Measurements from ENCODE around the gene ZNF652.

Gene ZNF652

GRCh38 chr17:49352587-49353154, 9.4 kb downstream of the ZNF652 start:
- no peak for TF ChIP-seq CTCF (conservative IDR thresholded peaks at IDR 0.05; ENCODE audit: low read depth)
- no peak for DNase-seq (ENCODE audit: low spot score)
- CTCF ChIA-PET = interaction anchor here (0.6 kb wide), 2 partner anchors 8 to 19 kb away, joined by 3 to 6 read pairs; no protein-coding TSS in a partner anchor
- POLR2A ChIA-PET (ENCODE audit: low non-redundant PET) = no interaction called here
- peak overlapping the region; percentile 47; the same call in 1 of the 2 replicates for H3K27ac ChIP-seq

GRCh38 chr17:49351572-49352140, 10.4 kb downstream of the ZNF652 start:
- no peak for TF ChIP-seq CTCF (conservative IDR thresholded peaks at IDR 0.05; ENCODE audit: low read depth)
- DNase-seq (ENCODE audit: low spot score) = no peak
- no peak overlapping the region for H3K27ac ChIP-seq
- CTCF ChIA-PET = no interaction called here
- POLR2A ChIA-PET (ENCODE audit: low non-redundant PET) = no interaction called here

GRCh38 chr17:49349541-49349940, 12.5 kb downstream of the ZNF652 start:
- TF ChIP-seq CTCF (conservative IDR thresholded peaks at IDR 0.05; ENCODE audit: low read depth) = no peak
- peak; percentile 7 for DNase-seq (ENCODE audit: low spot score)
- ChIA-PET POLR2A (ENCODE audit: low non-redundant PET) (no interaction called here), CTCF (no interaction called here)
- H3K27ac ChIP-seq = no peak overlapping the region

- CTCF ChIA-PET = interaction anchor here (0.6 kb wide), 1 partner anchor 8 kb away, joined by 6 read pairs; no protein-coding TSS in a partner anchor
- POLR2A ChIA-PET (ENCODE audit: low non-redundant PET) = interaction anchor here (0.6 kb wide), 1 partner anchor 312 kb away, joined by 4 read pairs; no protein-coding TSS in a partner anchor
- no peak for DNase-seq (ENCODE audit: low spot score)
- H3K27ac ChIP-seq = no peak overlapping the region
- TF ChIP-seq CTCF (conservative IDR thresholded peaks at IDR 0.05; ENCODE audit: low read depth) = no peak
Observed at GRCh38 chr17:49344914-49345313, 17.1 kb downstream of the ZNF652 start.

GRCh38 chr17:49343273-49343672, 18.8 kb downstream of the ZNF652 start:
- POLR2A ChIA-PET (ENCODE audit: low non-redundant PET) = no interaction called here
- CTCF ChIA-PET = interaction anchor here (0.6 kb wide), 1 partner anchor 17 kb away, joined by 3 read pairs; no protein-coding TSS in a partner anchor
- no peak for TF ChIP-seq CTCF (conservative IDR thresholded peaks at IDR 0.05; ENCODE audit: low read depth)
- no peak for DNase-seq (ENCODE audit: low spot score)
- no peak overlapping the region for H3K27ac ChIP-seq

GRCh38 chr17:49342575-49342936, 19.5 kb downstream of the ZNF652 start:
- ChIA-PET CTCF (interaction anchor here (1.1 kb wide), 1 partner anchor 12 kb away, joined by 4 read pairs; no protein-coding TSS in a partner anchor), POLR2A (ENCODE audit: low non-redundant PET) (no interaction called here)
- no peak for TF ChIP-seq CTCF (conservative IDR thresholded peaks at IDR 0.05; ENCODE audit: low read depth)
- no peak for DNase-seq (ENCODE audit: low spot score)
- H3K27ac ChIP-seq = no peak overlapping the region

Measured in RWPE1 (cell line).